ENCODE data around the gene ANKRD65. TPM values are rescaled to one million over a fixed set of nuclear protein-coding genes. Genes with fewer than 3 reads are reported as not detected.

ANKRD65 gene
- total RNA-seq, 1 experiment from 2014 or later = 0.18 TPM

DNA sequence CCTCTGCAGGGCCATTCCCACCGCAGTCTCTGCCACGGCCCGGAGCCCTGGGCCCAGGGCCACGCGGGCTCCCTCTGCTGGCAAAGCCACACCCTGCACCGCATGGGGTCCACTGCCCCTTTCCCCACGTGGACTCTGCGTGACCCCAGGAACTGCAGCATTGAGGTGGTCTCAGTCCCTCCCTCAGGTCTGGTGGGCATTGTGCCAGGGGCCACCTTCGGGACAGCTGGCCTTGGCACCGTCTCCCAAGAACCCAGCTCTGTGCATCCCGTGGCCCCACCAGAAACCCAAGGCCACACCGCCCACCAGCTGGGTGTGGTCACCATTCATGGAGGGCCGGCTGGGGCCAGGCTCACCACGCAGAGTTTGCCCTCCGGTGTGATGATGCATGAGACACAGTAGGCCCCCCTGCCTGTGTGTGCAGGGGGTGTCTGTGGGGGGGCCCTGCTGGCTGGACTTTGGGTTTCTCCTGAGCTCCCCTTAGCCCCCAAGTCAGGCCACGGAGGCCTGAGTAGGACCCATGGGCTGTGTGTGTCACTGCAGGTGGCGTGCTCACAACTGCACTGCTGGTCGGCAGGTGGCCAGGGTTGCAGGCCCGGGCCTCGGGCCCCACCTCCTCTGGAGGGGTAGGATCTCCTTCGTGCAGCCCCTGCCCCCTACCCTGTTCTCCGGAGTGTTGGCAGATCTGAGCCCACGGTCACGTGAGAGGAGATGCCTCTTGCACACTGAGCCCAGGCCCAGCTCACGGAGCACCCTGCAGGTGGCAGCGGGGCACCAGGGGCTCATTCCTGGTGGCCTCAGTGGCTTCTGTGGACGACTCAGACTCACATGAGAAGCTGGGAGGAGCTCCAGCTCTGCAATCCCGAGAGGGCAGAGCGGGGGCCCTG is 20.2 kb upstream of the ANKRD65 start:
- intact Hi-C loops (cut with micrococcal nuclease) = no loop called here
- Histone ChIP-seq H3K27me3 (ENCODE audit: low read length) (no peaks in the 10 kb centered on the region), H3K27ac (ENCODE audit: low read length) (no peak overlapping the region), H3F3A (ENCODE audit: low read length, unreplicated experiment) (no peaks in the 10 kb centered on the region), H3K4me1 (ENCODE audit: insufficient read depth, low read length) (peaks cover 6% of the 10 kb centered on the region), H3K9me2 (replicated peaks; ENCODE audit: low read length) (no peaks in the 10 kb centered on the region), H3K9ac (ENCODE audit: low read length) (no peak overlapping the region), H4K20me1 (ENCODE audit: low read length) (no peaks in the 10 kb centered on the region), H3K36me3 (ENCODE audit: low read depth, low read length) (no peaks in the 10 kb centered on the region), H3K4me2 (ENCODE audit: low read length) (no peak overlapping the region), H3K9me3 (ENCODE audit: low read length) (no peaks in the 10 kb centered on the region), H3K4me3 (ENCODE audit: low read length) (no peak overlapping the region), H2AFZ (ENCODE audit: low read length) (no peak overlapping the region), H3K79me2 (ENCODE audit: low read length) (peaks cover 8% of the 10 kb centered on the region)
- DNase-seq = peak; percentile 70
- ChIA-PET POLR2A (ENCODE audit: unreplicated experiment) (no interaction called here), CTCF (interaction anchor here (0.6 to 1.7 kb wide), 4 partner anchors 17 to 63 kb away, joined by 3 to 11 read pairs (median 4); no protein-coding TSS in a partner anchor)
- BruUV-seq (replicated peaks) = no TSS peak
- peak; percentile 76 for ATAC-seq
- no peak for TF ChIP-seq EZH2 (IDR thresholded peaks at IDR 0.05; ENCODE audit: low read length, unreplicated experiment)
- TF ChIP-seq CTCF (conservative IDR thresholded peaks at IDR 0.05; ENCODE audit: low read depth, low read length) = peak; percentile 94
- TF ChIP-seq EZH2phosphoT487 (IDR thresholded peaks at IDR 0.05; ENCODE audit: borderline replicate concordance, low read length) = no peak

GRCh38 chr1:1440262-1441001 is 19.4 kb upstream of the ANKRD65 start:
- H3K9me2 ChIP-seq (replicated peaks; ENCODE audit: low read length) = no peaks in the 10 kb centered on the region
- peaks cover 10% of the 10 kb centered on the region for H3K4me1 ChIP-seq (ENCODE audit: insufficient read depth, low read length)
- no peaks in the 10 kb centered on the region for H3K9me3 ChIP-seq (ENCODE audit: low read length)
- no peaks in the 10 kb centered on the region for H4K20me1 ChIP-seq (ENCODE audit: low read length)
- ChIA-PET CTCF (interaction anchor here (0.9 to 1.7 kb wide), 3 partner anchors 25 to 64 kb away, joined by 4 to 11 read pairs (median 6); no protein-coding TSS in a partner anchor), POLR2A (ENCODE audit: unreplicated experiment) (no interaction called here)
- no peaks in the 10 kb centered on the region for H3F3A ChIP-seq (ENCODE audit: low read length, unreplicated experiment)
- no peaks in the 10 kb centered on the region for H3K36me3 ChIP-seq (ENCODE audit: low read depth, low read length)
- no peak overlapping the region for H3K9ac ChIP-seq (ENCODE audit: low read length)
- H3K4me3 ChIP-seq (ENCODE audit: low read length) = no peak overlapping the region
- no TSS peak for BruUV-seq (replicated peaks)
- H3K4me2 ChIP-seq (ENCODE audit: low read length) = no peak overlapping the region
- DNase-seq (no peak), ATAC-seq (no peak)
- H2AFZ ChIP-seq (ENCODE audit: low read length) = no peak overlapping the region
- H3K27me3 ChIP-seq (ENCODE audit: low read length) = no peaks in the 10 kb centered on the region
- H3K79me2 ChIP-seq (ENCODE audit: low read length) = peaks cover 13% of the 10 kb centered on the region
- no peak overlapping the region for H3K27ac ChIP-seq (ENCODE audit: low read length)
- intact Hi-C loops (cut with micrococcal nuclease) = no loop called here
- TF ChIP-seq EZH2 (IDR thresholded peaks at IDR 0.05; ENCODE audit: low read length, unreplicated experiment) = no peak
- TF ChIP-seq EZH2phosphoT487 (IDR thresholded peaks at IDR 0.05; ENCODE audit: borderline replicate concordance, low read length) = no peak
- no peak for TF ChIP-seq CTCF (conservative IDR thresholded peaks at IDR 0.05; ENCODE audit: low read depth, low read length)
